Endothelial cell of umbilical vein (primary cell): Measurements from ENCODE around the gene TRAPPC2L. TPM values are rescaled to one million over a fixed set of nuclear protein-coding genes. Genes with fewer than 3 reads are reported as not detected.

Experiments
- BruUV-seq: library from RNA; stranded (reverse); fragments of 400-500 nt; replicated peaks from 2 replicates; lab custom pipeline; 2021; lab: Mats Ljungman, UMichigan
- CTCF ChIA-PET: fragments of 300-600, 350-600 bp; sonication (Branson Sonifier 250); formaldehyde crosslinking; loops from one replicate; lab custom pipeline; 2021; ENCODE audit warnings: antibody characterized with exemption, inconsistent platforms; lab: Charles Lee
- POLR2A ChIA-PET: fragments of 300-600, 350-600 bp; sonication (Branson Sonifier 250); formaldehyde crosslinking; loops from one replicate; lab custom pipeline; 2021; ENCODE audit warnings: antibody characterized with exemption, inconsistent platforms; lab: Charles Lee
- DNase-seq: peaks from one replicate; pipeline ENCODE4 v3.0.0-alpha.2; 2011; ENCODE audit warnings: low read depth, low spot score
- FAIRE-seq: peaks from 2 replicates; lab custom pipeline; 2011; peaks lifted over from hg19 to GRCh38; lab: Jason Lieb, UNC
- H2AFZ ChIP-seq: 2 replicates; pipeline ENCODE4 v1.6.0; 2012; ENCODE audit warnings: low read depth, low read length, control low read depth, inconsistent platforms
- H3K27ac ChIP-seq: 2 replicates; pipeline ENCODE4 v1.5.1; 2011; ENCODE audit warnings: low read depth, mild to moderate bottlenecking, control low read depth, low read length, moderate library complexity; ENCODE audit not compliant: insufficient read depth
- H3K27me3 ChIP-seq, 2 experiments: 2 replicates each; pipeline versions ENCODE4 v1.6.0 to v1.6.1; 2011; ENCODE audit warnings: low read length in 2 of 2, mixed read lengths in 1 of 2; ENCODE audit not compliant: control insufficient read depth in 2 of 2, insufficient read depth in 2 of 2
- H3K36me3 ChIP-seq, 2 experiments: 2 replicates in 1 of 2; 3 replicates in 1 of 2; pipeline ENCODE4 v1.5.1; 2011; ENCODE audit warnings: low read length in 2 of 2, mild to moderate bottlenecking in 1 of 2, moderate library complexity in 1 of 2; ENCODE audit not compliant: control insufficient read depth in 2 of 2, insufficient read depth in 2 of 2; ENCODE audit errors: extremely low read depth in 1 of 2
- H3K4me1 ChIP-seq: 3 replicates; pipeline ENCODE4 v1.5.1; 2011; ENCODE audit warnings: mild to moderate bottlenecking, low read length; ENCODE audit not compliant: control insufficient read depth, insufficient read depth; ENCODE audit errors: extremely low read depth
- H3K4me2 ChIP-seq: 2 replicates; pipeline ENCODE4 v1.6.1; 2011; ENCODE audit warnings: low read length, control low read depth, mixed read lengths; ENCODE audit not compliant: insufficient read depth
- H3K4me3 ChIP-seq, 3 experiments: fragments of 200-600 bp in 1 of 3; sonication (generic), shearing (Covaris generic) in 1 of 3; replicated peaks in 1 of 3; 2 replicates each; pipeline ENCODE4 v1.5.1; 2011 to 2016; ENCODE audit warnings: control low read depth in 3 of 3, low read length in 3 of 3, mild to moderate bottlenecking in 2 of 3, inconsistent platforms in 1 of 3, low read depth in 1 of 3, moderate library complexity in 1 of 3; ENCODE audit not compliant: insufficient read depth in 1 of 3
- H3K79me2 ChIP-seq: 2 replicates; pipeline ENCODE4 v1.6.0; 2012; ENCODE audit warnings: low read length, inconsistent platforms; ENCODE audit not compliant: control insufficient read depth, insufficient read depth
- H3K9ac ChIP-seq: replicated peaks from 2 replicates; pipeline ENCODE3; 2011; ENCODE audit warnings: low read length, control low read depth; ENCODE audit not compliant: insufficient read depth; ENCODE audit errors: extremely low read depth
- H3K9me1 ChIP-seq: replicated peaks from 3 replicates; pipeline ENCODE4 v1.6.0; 2011; ENCODE audit warnings: mild to moderate bottlenecking, low read length; ENCODE audit not compliant: control insufficient read depth, insufficient read depth; ENCODE audit errors: extremely low read depth
- H3K9me3 ChIP-seq: replicated peaks from 2 replicates; pipeline ENCODE4 v1.5.1; 2012; ENCODE audit warnings: low read length, inconsistent platforms; ENCODE audit not compliant: control insufficient read depth, insufficient read depth
- H4K20me1 ChIP-seq: replicated peaks from 2 replicates; pipeline ENCODE3; 2011; ENCODE audit warnings: mild to moderate bottlenecking, low read length; ENCODE audit not compliant: control insufficient read depth, insufficient read depth; ENCODE audit errors: extremely low read depth
- CTCF ChIP-seq, 2 donors: IDR thresholded peaks; 1 replicate in 1 of 2; 2 replicates in 1 of 2; pipeline ENCODE4 v1.5.1; 2011; ENCODE audit warnings: low read length in 2 of 2, mild to moderate bottlenecking in 2 of 2, moderate library complexity in 2 of 2, control low read depth in 1 of 2, inconsistent platforms in 1 of 2, low read depth in 1 of 2; ENCODE audit not compliant: insufficient read depth in 1 of 2; ENCODE audit errors: extremely low read depth in 1 of 2
- EZH2 ChIP-seq: IDR thresholded peaks from 2 replicates; pipeline ENCODE4 v1.6.1; 2012; ENCODE audit warnings: borderline replicate concordance, low read depth, mild to moderate bottlenecking, moderate library complexity, low read length, inconsistent platforms; ENCODE audit not compliant: severe bottlenecking
- FOS ChIP-seq: IDR thresholded peaks from 2 replicates; pipeline ENCODE4 v1.6.1; 2011; ENCODE audit warnings: mild to moderate bottlenecking, low read length, moderate library complexity, borderline replicate concordance; ENCODE audit not compliant: insufficient read depth
- GATA2 ChIP-seq: IDR thresholded peaks from 2 replicates; pipeline ENCODE4 v1.7.0; 2011; ENCODE audit warnings: low read depth, mild to moderate bottlenecking, moderate library complexity, mixed read lengths, low read length; ENCODE audit not compliant: insufficient read length, insufficient read depth
- MYC ChIP-seq: IDR thresholded peaks from one replicate; pipeline ENCODE4 v1.6.1; 2011; ENCODE audit warnings: mild to moderate bottlenecking, low read depth, low read length
- POLR2AphosphoS5 ChIP-seq: IDR thresholded peaks from 2 replicates; pipeline ENCODE4 v1.6.1; 2012; ENCODE audit warnings: low read depth, mild to moderate bottlenecking, control low read depth, low read length, moderate library complexity; ENCODE audit not compliant: insufficient read depth
- dilution Hi-C: fragments of 300-500 bp; cut with MboI; formaldehyde crosslinking; loops from one replicate; pipeline ENCODE4 v1.15.0; 2019; ENCODE audit warnings: low sequenced_read_pairs; ENCODE audit not compliant: extremely low pct_ligation_motif_present
- intact Hi-C: fragments of 100-400 bp; cut with micrococcal nuclease; formaldehyde crosslinking; loops from one replicate; pipeline ENCODE4 v1.10.0; 2022
- polyA plus RNA-seq, 4 experiments: library from polyadenylated mRNA; depleted of rRNA in 3 of 4; stranded (reverse) in 3 of 4; unstranded in 1 of 4; fragments of >200 nt; gene quantifications; 2 replicates each; pipeline versions ENCODE4 v1.2.1 to v1.2.3, GENCODE V29; 2011 to 2012; ENCODE audit warnings: missing spikeins in 1 of 4
- total RNA-seq: library from RNA; stranded (reverse); gene quantifications from 2 replicates; pipeline ENCODE4 v1.2.3, GENCODE V29; 2021

The TRAPPC2L gene
- total and polyA plus RNA-seq, 2 donors (not counting 3 experiments of a cell fraction or from before 2014, with no cell fraction given) = 61.9 to 131 TPM

DNA sequence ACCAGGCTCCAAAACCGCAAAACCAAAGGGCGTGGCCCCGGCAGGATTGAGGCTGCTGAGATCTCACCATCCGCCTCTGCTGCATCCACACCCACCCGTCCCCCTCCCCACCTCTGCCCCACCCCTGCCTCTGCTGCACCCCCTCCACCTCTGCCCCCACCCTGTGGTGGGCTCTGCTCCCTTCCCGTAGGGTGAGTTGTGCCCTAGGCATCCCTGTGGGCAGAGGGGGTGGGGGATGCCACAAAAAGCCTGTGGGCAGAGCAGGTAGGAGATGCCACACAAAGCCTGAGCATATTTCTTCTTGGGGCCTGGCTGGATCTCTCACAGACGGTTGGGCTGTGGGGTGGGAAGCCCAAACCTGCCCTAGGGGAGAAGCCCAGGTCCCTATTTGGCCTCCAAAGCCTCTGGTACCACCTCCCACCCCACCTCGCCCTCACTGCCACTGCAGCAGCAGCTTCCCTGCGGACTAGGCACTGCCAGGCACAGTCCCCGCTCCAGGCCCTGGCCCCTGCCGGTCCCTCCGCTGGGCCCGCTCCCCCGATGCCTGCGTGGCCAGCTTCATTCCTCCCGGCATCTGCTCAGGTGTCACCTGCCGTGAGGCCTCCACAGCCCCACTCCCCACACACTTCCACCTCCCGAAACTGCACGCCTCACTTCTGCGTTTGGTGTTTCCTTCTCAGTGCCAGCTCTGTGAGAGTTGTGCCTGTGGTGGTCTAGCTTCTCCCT lies 20.8 kb downstream of the TRAPPC2L start:
- H3K4me2 ChIP-seq = no peak overlapping the region
- TF ChIP-seq FOS = no peak
- TF ChIP-seq EZH2 = no peak
- TF ChIP-seq CTCF (IDR thresholded peaks at IDR 0.05; ENCODE audit: extremely low read depth in 1 of 2, insufficient read depth in 1 of 2, low read depth in 1 of 2, low read length in 2 of 2) = no peak
- no peak for TF ChIP-seq GATA2
- no peak for TF ChIP-seq POLR2AphosphoS5
- no peak for TF ChIP-seq MYC
- no peak overlapping the region for H2AFZ ChIP-seq
- H3K9me1 ChIP-seq = no peaks in the 10 kb centered on the region
- intact Hi-C loops = no loop called here
- no peak overlapping the region for H3K9ac ChIP-seq
- no peaks in the 10 kb centered on the region for H3K79me2 ChIP-seq
- no peaks in the 10 kb centered on the region for H4K20me1 ChIP-seq
- ChIA-PET POLR2A (no interaction called here), CTCF (no interaction called here)
- DNase-seq (no peak), FAIRE-seq (no peak)
- H3K9me3 ChIP-seq = no peaks in the 10 kb centered on the region
- H3K4me1 ChIP-seq = no peaks in the 10 kb centered on the region
- dilution Hi-C loops = no loop called here
- H3K27me3 ChIP-seq = no peaks in the 10 kb centered on the region
- no TSS peak for BruUV-seq
- no peak overlapping the region for H3K4me3 ChIP-seq
- H3K36me3 ChIP-seq = no peaks in the 10 kb centered on the region
- H3K27ac ChIP-seq = no peak overlapping the region
